ENCODE data around the gene STX10. TPM values are rescaled to one million over a fixed set of nuclear protein-coding genes. Genes with fewer than 3 reads are reported as not detected.

STX10 gene
- total and polyA plus RNA-seq, 9 of the 15 experiments (the other 6 are each of a cell fraction or from before 2014, with no cell fraction given) = 0.51 to 66.3 (median 31.0) TPM

- in situ Hi-C loops (cut with MboI) = no loop called here
- Histone ChIP-seq H3K4me3 (peak overlapping the region; percentile 98), H3K9ac (ENCODE audit: insufficient read depth in 1 of 2, low read depth in 2 of 2, low read length in 2 of 2) (peak overlapping the region; percentile 74 to 95), H3K9me1 (ENCODE audit: control insufficient read depth, insufficient read depth, low read length) (no peaks in the 10 kb centered on the region), H3K4me1 (replicated peaks in 1 of 2; ENCODE audit: control insufficient read depth in 2 of 2, insufficient read depth in 2 of 2, low read length in 2 of 2) (peaks cover 40 to 82% of the 10 kb centered on the region in 2 experiments), H3K36me3 (ENCODE audit: control insufficient read depth, insufficient read depth, low read length) (peaks cover 37% of the 10 kb centered on the region), H2AFZ (ENCODE audit: low read depth, low read length) (no peak overlapping the region), H3K27me3 (ENCODE audit: control insufficient read depth in 2 of 2, insufficient read depth in 2 of 2, low read length in 2 of 2) (no peaks in the 10 kb centered on the region), H3K4me2 (ENCODE audit: insufficient read depth, low read length) (peak overlapping the region; percentile 99), H3K9me3 (replicated peaks; ENCODE audit: control insufficient read depth, insufficient read depth, low read depth, low read length) (no peaks in the 10 kb centered on the region), H3K27ac (ENCODE audit: extremely low read depth, low read depth, low read length) (peak overlapping the region; percentile 98), H4K20me1 (replicated peaks; ENCODE audit: control insufficient read depth, insufficient read depth, low read length) (no peaks in the 10 kb centered on the region), H3K79me2 (ENCODE audit: control insufficient read depth, insufficient read depth, low read length) (peaks cover 56% of the 10 kb centered on the region)
- CTCF ChIA-PET (ENCODE audit: low intra/inter-chr PET ratio) = interaction anchor here (0.6 to 0.8 kb wide), 2 partner anchors 58 to 163 kb away, joined by 3 read pairs; no protein-coding TSS in a partner anchor
- ATAC-seq (peak; percentile 3), DNase-seq (ENCODE audit: extremely low read depth in 1 of 4, low spot score in 3 of 4) (peak in 3 of 4 experiments; percentile 25 to 85 (median 62)), FAIRE-seq (peak; percentile 37)
- WGBS (ENCODE audit: insufficient coverage, low coverage, missing lambda C conversion rate) = under 1% methylated on average over 41 of the region's 58 CpGs
- POLR2A ChIA-PET = interaction anchor here (0.8 to 1.1 kb wide), 2 partner anchors 8 to 54 kb away, joined by 4 to 7 read pairs; no protein-coding TSS in a partner anchor
- BruUV-seq (replicated peaks) = no TSS peak
- intact Hi-C loops (cut with micrococcal nuclease) = loop anchor here (1.0 kb wide), 1 partner anchor 164 kb away; no protein-coding TSS in a partner anchor
- peak; percentile 79; the same call in 1 of the 2 replicates for TF ChIP-seq ZFPM2 (CRISPR knock-in tag; IDR thresholded peaks at IDR 0.05)
- peak; percentile 98 for TF ChIP-seq ELF4 (CRISPR knock-in tag; IDR thresholded peaks at IDR 0.05)
- no peak for TF ChIP-seq GABPA (tag; conservative IDR thresholded peaks at IDR 0.05; ENCODE audit: low read depth)
- TF ChIP-seq CREB5 (CRISPR knock-in tag; IDR thresholded peaks at IDR 0.05) = no peak; the same call in 1 of the 2 replicates
- TF ChIP-seq NBN (IDR thresholded peaks at IDR 0.05; ENCODE audit: low read depth) = peak; percentile 47; the same call in 1 of the 2 replicates
- 0 out of 2 replicates have a peak, but pooled peaks have one; percentile 28 for TF ChIP-seq GABPB2 (CRISPR knock-in tag; conservative IDR thresholded peaks at IDR 0.05)
- TF ChIP-seq NCOR1 (IDR thresholded peaks at IDR 0.05) = no peak
- peak; percentile 24; the same call in 1 of the 2 replicates for TF ChIP-seq PHB (CRISPR knock-in tag; IDR thresholded peaks at IDR 0.05)
- TF ChIP-seq KAT7 (CRISPR knock-in tag; IDR thresholded peaks at IDR 0.05; ENCODE audit: borderline replicate concordance) = 0 out of 2 replicates have a peak, but pooled peaks have one; percentile 4
- TF ChIP-seq ZNF551 (CRISPR knock-in tag; IDR thresholded peaks at IDR 0.05) = peak; percentile 82; the same call in 1 of the 2 replicates
- no peak for TF ChIP-seq CUX1 (CRISPR knock-in tag; IDR thresholded peaks at IDR 0.05)
- peak; percentile 40; the same call in 1 of the 2 replicates for TF ChIP-seq ZSCAN32 (CRISPR knock-in tag; IDR thresholded peaks at IDR 0.05)
- peak; percentile 36; the same call in 1 of the 2 replicates for TF ChIP-seq HMG20A (CRISPR knock-in tag; conservative IDR thresholded peaks at IDR 0.05)
- TF ChIP-seq MAFF (IDR thresholded peaks at IDR 0.05; ENCODE audit: low read length) = no peak
- TF ChIP-seq TAF7 (tag; IDR thresholded peaks at IDR 0.05) = peak; percentile 29; the same call in 1 of the 2 replicates
- 0 out of 2 replicates have a peak, but pooled peaks have one; percentile 3 for TF ChIP-seq ZNF766 (CRISPR knock-in tag; conservative IDR thresholded peaks at IDR 0.05)
These were observed 51.7 kb downstream of the STX10 start for GRCh38 chr19:13098277-13099072.

Measured in K562 (cell line).